A549 (cell line): Measurements from ENCODE around the gene CDC6. TPM values are rescaled to one million over a fixed set of nuclear protein-coding genes. Genes with fewer than 3 reads are reported as not detected.

ENCODE experiments used
- ATAC-seq, 2 experiments: fragments of 200-7000 bp in 1 of 2; fragments of >200 bp in 1 of 2; cut with Nextera tagmentation in 1 of 2; cut with Tn5 transposase in 1 of 2; 3 replicates each; pipeline versions ENCODE4 v1.8.0 to v1.9.1; 2018 to 2020; ENCODE audit warnings: mild to moderate bottlenecking in 1 of 2, moderate library complexity in 1 of 2
- CTCF ChIA-PET: fragments of 300-600 bp; sonication (Branson Sonifier 250); formaldehyde crosslinking; extraction: SDS; loops from one replicate; lab custom pipeline; 2021; ENCODE audit warnings: antibody characterized with exemption, inconsistent platforms; lab: Yijun Ruan, JAX
- POLR2A ChIA-PET: fragments of 350-600 bp; formaldehyde crosslinking; extraction: SDS; loops from one replicate; lab custom pipeline; 2021; ENCODE audit warnings: antibody characterized with exemption, inconsistent platforms; lab: Yijun Ruan, JAX
- DNase-seq, 2 experiments: peaks; one replicate each; pipeline versions ENCODE4 v3.0.0 to v3.0.0-alpha.2; 2011 to 2016; ENCODE audit warnings: low read depth in 1 of 2, low spot score in 1 of 2
- FAIRE-seq: peaks from 2 replicates; lab custom pipeline; 2011; peaks lifted over from hg19 to GRCh38; lab: Jason Lieb, UNC
- H3K27ac ChIP-seq, 2 experiments: fragments of >200 bp; sonication (Bioruptor Twin); formaldehyde crosslinking; 3 replicates each; pipeline ENCODE4 v1.5.1; 2016 to 2017
- H3K4me1 ChIP-seq: fragments of >200 bp; sonication (Bioruptor Twin); formaldehyde crosslinking; 3 replicates; pipeline ENCODE4 v1.6.1; 2016
- H3K4me2 ChIP-seq: fragments of >200 bp; sonication (Bioruptor Twin); formaldehyde crosslinking; 3 replicates; pipeline ENCODE4 v1.6.1; 2016
- H3K4me3 ChIP-seq: fragments of >200 bp; sonication (Bioruptor Twin); formaldehyde crosslinking; 3 replicates; pipeline ENCODE4 v1.5.1; 2016
- H3K9me3 ChIP-seq: fragments of >200 bp; sonication (Bioruptor Twin); formaldehyde crosslinking; 3 replicates; pipeline ENCODE4 v1.6.1; 2016
- BHLHE40 ChIP-seq: IDR thresholded peaks from 2 replicates; pipeline ENCODE4 v1.6.1; 2012; ENCODE audit warnings: low read depth, low read length, inconsistent platforms
- CBX2 ChIP-seq: fragments of 200-600 bp; sonication (generic); IDR thresholded peaks from 2 replicates; pipeline ENCODE4 v1.6.1; 2016; ENCODE audit warnings: low read depth, mild to moderate bottlenecking, borderline replicate concordance
- CBX8 ChIP-seq: fragments of 200-600 bp; sonication (generic); IDR thresholded peaks from 2 replicates; pipeline ENCODE4 v1.6.1; 2016
- CHD2 ChIP-seq: fragments of 150-350 bp; IDR thresholded peaks from 2 replicates; pipeline ENCODE4 v1.6.1; 2014; ENCODE audit warnings: low read length; ENCODE audit not compliant: partially characterized antibody
- CHD4 ChIP-seq: fragments of 200-600 bp; sonication (generic); IDR thresholded peaks from 2 replicates; pipeline ENCODE4 v1.6.1; 2016; ENCODE audit warnings: antibody characterized with exemption, mild to moderate bottlenecking, borderline replicate concordance
- CTCF ChIP-seq: fragments of >200 bp; sonication (Bioruptor Twin); formaldehyde crosslinking; IDR thresholded peaks from 3 replicates; pipeline ENCODE4 v1.5.1; 2016
- EHMT2 ChIP-seq: fragments of 200-600 bp; sonication (generic); IDR thresholded peaks from 2 replicates; pipeline ENCODE4 v1.6.1; 2016; ENCODE audit warnings: antibody characterized with exemption, low read depth, mild to moderate bottlenecking, moderate library complexity
- ESRRA ChIP-seq: fragments of 150-350 bp; IDR thresholded peaks from 2 replicates; pipeline ENCODE4 v1.6.1; 2014; ENCODE audit warnings: mild to moderate bottlenecking, low read length, borderline replicate concordance
- FOSL2 ChIP-seq, 2 experiments: fragments of 450-650 bp in 1 of 2; fragments of >200 bp in 1 of 2; sonication (Bioruptor Twin) in 1 of 2; formaldehyde crosslinking; IDR thresholded peaks; 2 replicates each; pipeline versions ENCODE4 v1.5.0 to v1.6.1; 2016 to 2020; ENCODE audit warnings: mild to moderate bottlenecking in 1 of 2, moderate library complexity in 1 of 2
- FOXS1 ChIP-seq: fragments of 250-450 bp; sonication (Bioruptor Pico); IDR thresholded peaks from 2 replicates; pipeline ENCODE4 v1.5.0; 2020; ENCODE audit warnings: mild to moderate bottlenecking, moderate library complexity
- HEYL ChIP-seq: fragments of 250-450 bp; sonication (Bioruptor Pico); IDR thresholded peaks from 2 replicates; pipeline ENCODE4 v1.8.0; 2021; ENCODE audit warnings: mild to moderate bottlenecking, moderate library complexity
- HOXA7 ChIP-seq: fragments of 250-450 bp; sonication (Bioruptor Pico); IDR thresholded peaks from 2 replicates; pipeline ENCODE4 v1.5.0; 2020; ENCODE audit warnings: mild to moderate bottlenecking, moderate library complexity
- HOXB5 ChIP-seq: fragments of 250-450 bp; sonication (Bioruptor Pico); IDR thresholded peaks from 2 replicates; pipeline ENCODE4 v1.5.0; 2020; ENCODE audit warnings: mild to moderate bottlenecking, moderate library complexity
- JUN ChIP-seq, 2 experiments: fragments of >200 bp; sonication (Bioruptor Twin); formaldehyde crosslinking; IDR thresholded peaks; 2 replicates in 1 of 2; 3 replicates in 1 of 2; pipeline ENCODE4 v1.6.1; 2016 to 2017
- JUNB ChIP-seq: fragments of >200 bp; sonication (Bioruptor Twin); formaldehyde crosslinking; IDR thresholded peaks from 2 replicates; pipeline ENCODE4 v1.6.1; 2016
- KDM1A ChIP-seq: fragments of 200-600 bp; sonication (generic); IDR thresholded peaks from 2 replicates; pipeline ENCODE4 v1.6.1; 2016; ENCODE audit warnings: low read depth, mild to moderate bottlenecking
- MAFK ChIP-seq: fragments of 450-650 bp; IDR thresholded peaks from 2 replicates; pipeline ENCODE4 v1.6.1; 2014; ENCODE audit not compliant: partially characterized antibody
- NFE2L2 ChIP-seq: fragments of 150-350 bp; conservative IDR thresholded peaks from 2 replicates; pipeline ENCODE4 v1.6.1; 2014; ENCODE audit warnings: low read length
- POLR2AphosphoS2 ChIP-seq: conservative IDR thresholded peaks from 2 replicates; pipeline ENCODE4 v1.6.1; 2012; ENCODE audit warnings: low read length, improper control_type of control experiment, inconsistent platforms
- RAD21 ChIP-seq, 2 experiments: fragments of >200 bp in 1 of 2; sonication (Bioruptor Twin) in 1 of 2; formaldehyde crosslinking in 1 of 2; IDR thresholded peaks in 1 of 2; conservative IDR thresholded peaks in 1 of 2; 2 replicates in 1 of 2; 3 replicates in 1 of 2; pipeline ENCODE4 v1.6.1; 2012 to 2018; ENCODE audit warnings: inconsistent platforms in 1 of 2
- RARB ChIP-seq: fragments of 250-450 bp; sonication (Bioruptor Pico); IDR thresholded peaks from 2 replicates; pipeline ENCODE4 v1.8.0; 2021; ENCODE audit warnings: mild to moderate bottlenecking, moderate library complexity
- RCOR1 ChIP-seq: fragments of 150-350 bp; IDR thresholded peaks from 2 replicates; pipeline ENCODE4 v1.6.1; 2014; ENCODE audit warnings: antibody characterized with exemption, low read length, low read depth
- RNF2 ChIP-seq: fragments of 200-600 bp; sonication (generic); IDR thresholded peaks from 2 replicates; pipeline ENCODE4 v1.6.1; 2016; ENCODE audit warnings: low read depth, mild to moderate bottlenecking, antibody characterized with exemption, moderate library complexity, borderline replicate concordance
- SMC3 ChIP-seq: fragments of >200 bp; sonication (Bioruptor Twin); formaldehyde crosslinking; IDR thresholded peaks from 3 replicates; pipeline ENCODE4 v1.6.1; 2018; ENCODE audit warnings: inconsistent platforms
- SREBF2 ChIP-seq: fragments of 450-650 bp; IDR thresholded peaks from 2 replicates; pipeline ENCODE4 v1.6.1; 2014; ENCODE audit warnings: mild to moderate bottlenecking, moderate library complexity
- ZSCAN20 ChIP-seq: fragments of 250-450 bp; sonication (Bioruptor Pico); IDR thresholded peaks from 2 replicates; pipeline ENCODE4 v1.8.0; 2022; ENCODE audit warnings: mild to moderate bottlenecking, moderate library complexity
- WGBS: methylation state at CpG from one replicate; pipeline ENCODE4 v1.1.6; 2017; ENCODE audit errors: missing lambda C conversion rate; 5-methylcytosine and 5-hydroxymethylcytosine counted together
- polyA plus RNA-seq, 4 experiments: library from polyadenylated mRNA; depleted of rRNA in 3 of 4; stranded (reverse); fragments of >200 nt; fragmentation: RNase III in 1 of 4; extraction: RNeasy Plus Mini Kit Qiagen cat#74134 plus additional on column Dnase treatment in 1 of 4; gene quantifications; 2 replicates in 3 of 4; 3 replicates in 1 of 4; pipeline ENCODE4 v1.2.3, GENCODE V29; 2011 to 2017
- TF ChIP-seq, protein P1 (sequence below): IDR thresholded peaks from 2 replicates; pipeline ENCODE4 v1.6.1; 2012

CDC6 gene
- polyA plus RNA-seq, 2 of the 4 experiments (the other 2 are of a cell fraction) = 67.0 to 79.5 TPM

- TF ChIP-seq, protein P1, sequence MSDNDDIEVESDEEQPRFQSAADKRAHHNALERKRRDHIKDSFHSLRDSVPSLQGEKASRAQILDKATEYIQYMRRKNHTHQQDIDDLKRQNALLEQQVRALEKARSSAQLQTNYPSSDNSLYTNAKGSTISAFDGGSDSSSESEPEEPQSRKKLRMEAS = no peak
- TF ChIP-seq HOXB5 (CRISPR knock-in tag) = no peak
- H3K4me2 ChIP-seq = no peak overlapping the region
- H3K4me1 ChIP-seq = peaks cover 23% of the 10 kb centered on the region
- FAIRE-seq (no peak), ATAC-seq (no peak), DNase-seq (no peak)
- no peak overlapping the region for H3K27ac ChIP-seq
- POLR2A ChIA-PET = no interaction called here
- CTCF ChIA-PET = interaction anchor here (0.6 to 3.7 kb wide), 7 partner anchors 9 to 274 kb away, joined by 3 to 22 read pairs (median 4); partner anchors contain the start of gene WIPF2
- no peak overlapping the region for H3K4me3 ChIP-seq
- whole genome bisulfite sequencing = 82% methylated on average over 2 of the region's 2 CpGs
- no peaks in the 10 kb centered on the region for H3K9me3 ChIP-seq
Measured at GRCh38 chr17:40281663-40282062, 6.0 kb upstream of the CDC6 start.

- H3K4me3 ChIP-seq = no peak overlapping the region
- FAIRE-seq (no peak), DNase-seq (peak; percentile 46), ATAC-seq (no peak)
- ChIA-PET CTCF (interaction anchor here (0.6 to 4.5 kb wide), 17 partner anchors 7 to 372 kb away, joined by 3 to 22 read pairs (median 3); partner anchors contain the start of gene WIPF2), POLR2A (interaction anchor here (1.4 to 1.9 kb wide), 2 partner anchors 65 to 144 kb away, joined by 5 to 7 read pairs; partner anchors contain the start of genes CASC3 and WIPF2)
- H3K9me3 ChIP-seq = no peaks in the 10 kb centered on the region
- H3K4me2 ChIP-seq = peak overlapping the region; percentile 62
- H3K4me1 ChIP-seq = peaks cover 23% of the 10 kb centered on the region
- H3K27ac ChIP-seq = peak overlapping the region; percentile 34 to 64; a peak in 4 of 6 replicates
- WGBS = 49% methylated on average over 2 of the region's 2 CpGs
- TF ChIP-seq ZSCAN20 = no peak
- TF ChIP-seq RNF2 = no peak
- TF ChIP-seq HOXA7 (CRISPR knock-in tag) = no peak
- TF ChIP-seq JUNB = no peak
- no peak for TF ChIP-seq SMC3
- TF ChIP-seq MAFK = peak; percentile 37
- no peak for TF ChIP-seq POLR2AphosphoS2
- no peak for TF ChIP-seq FOSL2 (IDR thresholded peaks at IDR 0.05)
- TF ChIP-seq FOSL2 (CRISPR knock-in tag; IDR thresholded peaks at IDR 0.05) = peak; percentile 66
- no peak for TF ChIP-seq ESRRA
- TF ChIP-seq SREBF2 = no peak
- no peak for TF ChIP-seq CHD4
- TF ChIP-seq, all 56 proteins: peak for 2
Measured at GRCh38 chr17:40283662-40284061, 4.0 kb upstream of the CDC6 start.

- no peak for ATAC-seq
- DNase-seq = peak in 1 of 2 experiments; percentile 25
- Histone ChIP-seq H3K4me1 (peaks cover 27% of the 10 kb centered on the region), H3K4me2 (peak overlapping the region; percentile 62), H3K9me3 (no peaks in the 10 kb centered on the region), H3K4me3 (no peak overlapping the region), H3K27ac (peak overlapping the region; percentile 0 to 64; a peak in 4 of 6 replicates)
- POLR2A ChIA-PET = interaction anchor here (1.4 to 1.9 kb wide), 2 partner anchors 65 to 144 kb away, joined by 5 to 7 read pairs; partner anchors contain the start of genes CASC3 and WIPF2
- TF ChIP-seq, protein P1 = no peak
- no peak for TF ChIP-seq CBX8
- no peak for FAIRE-seq
- CTCF ChIA-PET = interaction anchor here (0.6 to 4.5 kb wide), 18 partner anchors 10 to 371 kb away, joined by 3 to 22 read pairs (median 3); partner anchors contain the start of gene WIPF2
- WGBS = 33% methylated on average over 2 of the region's 2 CpGs
Measured at GRCh38 chr17:40284085-40284713, 3.5 kb upstream of the CDC6 start.

DNA sequence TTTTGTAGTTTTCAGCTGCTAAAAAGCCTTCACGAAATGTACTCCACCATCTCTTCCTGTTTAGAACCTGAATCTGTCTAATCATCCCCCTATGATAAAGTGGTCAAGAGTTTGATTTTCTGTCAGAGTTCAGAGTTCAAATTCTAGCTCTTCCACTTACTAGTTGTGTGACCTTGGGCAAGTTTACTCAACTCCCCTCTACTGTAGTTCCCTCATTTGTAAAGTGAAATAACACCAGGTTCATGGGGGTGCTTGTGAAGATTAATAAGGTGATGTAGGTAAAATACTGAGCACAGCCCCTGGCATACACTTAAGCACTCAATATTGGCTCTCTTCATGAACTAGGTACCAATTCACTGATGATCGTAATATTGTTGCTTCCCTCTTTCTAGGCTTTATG, 1.2 kb upstream of the CDC6 start:
- peaks cover 36% of the 10 kb centered on the region for H3K4me1 ChIP-seq
- DNase-seq (no peak), ATAC-seq (no peak), FAIRE-seq (no peak)
- TF ChIP-seq FOXS1 (no peak), RARB (CRISPR knock-in tag) (no peak), RCOR1 (no peak), CBX2 (no peak), CTCF (no peak), BHLHE40 (no peak), RAD21 (conservative IDR thresholded peaks at IDR 0.05 in 1 of 2, IDR thresholded peaks at IDR 0.05 in 1 of 2) (no peak), CBX8 (no peak), RNF2 (no peak), SMC3 (no peak), EHMT2 (no peak), HEYL (CRISPR knock-in tag) (no peak), JUN (IDR thresholded peaks at IDR 0.05) (no peak), CHD2 (no peak), KDM1A (no peak), NFE2L2 (no peak)
- no peaks in the 10 kb centered on the region for H3K9me3 ChIP-seq
- ChIA-PET POLR2A (interaction anchor here (0.7 kb wide), 1 partner anchor 38 kb away, joined by 3 read pairs; no protein-coding TSS in a partner anchor), CTCF (interaction anchor here (1.0 to 4.5 kb wide), 7 partner anchors 9 to 85 kb away, joined by 3 to 22 read pairs (median 4); partner anchors contain the start of gene WIPF2)
- no peak overlapping the region for H3K4me3 ChIP-seq
- WGBS = 91% methylated on average over 2 of the region's 2 CpGs
- no peak overlapping the region for H3K27ac ChIP-seq
- no peak overlapping the region for H3K4me2 ChIP-seq
